Measurements from ENCODE around the gene MIB1.
A peak's percentile ranks its signal among the peaks of the same experiment; 100 is the strongest.
"Not testable (repeated sequence)": the region's sequence is repeated elsewhere in the genome, so short reads cannot be mapped to it uniquely, and the experiment has no call there.

The MIB1 gene

GRCh38 chr18:21740538-21741311 lies at the start of gene MIB1:
MIB1 (plus strand) TSS chr18:21740792; CDS start chr18:21741584, 792 bp downstream.
- DNase-seq (ENCODE audit: low read depth in 1 of 2, low spot score in 1 of 2): peak; percentile 98 to 99

GRCh38 chr18:21693322-21693721 lies 47.3 kb upstream of the MIB1 start:
- DNase-seq (ENCODE audit: low read depth in 1 of 2, low spot score in 1 of 2): no peak

GRCh38 chr18:21700528-21701075 lies 40.0 kb upstream of the MIB1 start:
- DNase-seq (ENCODE audit: low read depth in 1 of 2, low spot score in 1 of 2): no peak

- DNase-seq (ENCODE audit: low read depth in 1 of 2, low spot score in 1 of 2): no peak
Measured at GRCh38 chr18:21701621-21702020, 39.0 kb upstream of the MIB1 start.

- DNase-seq (ENCODE audit: low read depth in 1 of 2, low spot score in 1 of 2): no peak
Measured at GRCh38 chr18:21702602-21703001, 38.0 kb upstream of the MIB1 start.

- DNase-seq (ENCODE audit: low read depth in 1 of 2, low spot score in 1 of 2): no peak
Measured at GRCh38 chr18:21703241-21703820, 37.3 kb upstream of the MIB1 start.

GRCh38 chr18:21704603-21705364 lies 35.8 kb upstream of the MIB1 start, which contains the start of gene ABHD3:
ABHD3 (minus strand) TSS chr18:21704774; CDS start chr18:21704665, 109 bp downstream.
- DNase-seq (ENCODE audit: low read depth in 1 of 2, low spot score in 1 of 2): peak; percentile 84 to 86

GRCh38 chr18:21706386-21706865 lies 34.2 kb upstream of the MIB1 start:
- DNase-seq (ENCODE audit: low read depth in 1 of 2, low spot score in 1 of 2): no peak

GRCh38 chr18:21707130-21707529 lies 33.5 kb upstream of the MIB1 start:
- not testable (repeated sequence) for DNase-seq (ENCODE audit: low read depth in 1 of 2, low spot score in 1 of 2)

- DNase-seq (ENCODE audit: low read depth in 1 of 2, low spot score in 1 of 2): no peak
Measured at GRCh38 chr18:21714474-21714873, 26.1 kb upstream of the MIB1 start.

GRCh38 chr18:21722687-21723086 lies 17.9 kb upstream of the MIB1 start:
- DNase-seq (ENCODE audit: low read depth in 1 of 2, low spot score in 1 of 2): no peak

- no peak for DNase-seq (ENCODE audit: low read depth in 1 of 2, low spot score in 1 of 2)
Measured at GRCh38 chr18:21725201-21725600, 15.4 kb upstream of the MIB1 start.

GRCh38 chr18:21727702-21728101 lies 12.9 kb upstream of the MIB1 start:
- no peak for DNase-seq (ENCODE audit: low read depth in 1 of 2, low spot score in 1 of 2)

GRCh38 chr18:21733011-21733410 lies 7.6 kb upstream of the MIB1 start:
- no peak for DNase-seq (ENCODE audit: low read depth in 1 of 2, low spot score in 1 of 2)

- DNase-seq (ENCODE audit: low read depth in 1 of 2, low spot score in 1 of 2): peak; percentile 9 to 31
Measured at GRCh38 chr18:21735452-21736015, 5.1 kb upstream of the MIB1 start.

GRCh38 chr18:21736926-21737325 lies 3.7 kb upstream of the MIB1 start:
- DNase-seq (ENCODE audit: low read depth in 1 of 2, low spot score in 1 of 2): not testable (repeated sequence)

- no peak for DNase-seq (ENCODE audit: low read depth in 1 of 2, low spot score in 1 of 2)
Measured at GRCh38 chr18:21739604-21740537, 721 bp upstream of the MIB1 start.

GRCh38 chr18:21741312-21741561 lies 645 bp downstream of the MIB1 start:
- DNase-seq (ENCODE audit: low read depth in 1 of 2, low spot score in 1 of 2): no peak

GRCh38 chr18:21741562-21742314 lies 1.1 kb downstream of the MIB1 start:
- DNase-seq (ENCODE audit: low read depth in 1 of 2, low spot score in 1 of 2): peak in 1 of 2 donors; percentile 11

- DNase-seq (ENCODE audit: low read depth in 1 of 2, low spot score in 1 of 2): no peak
Measured at GRCh38 chr18:21742315-21742687, 1.7 kb downstream of the MIB1 start.

All from stimulated activated CD4-positive, alpha-beta T cell treated with anti-CD3 and anti-CD28 coated beads, Interleukin-15, amount 100 ng/mL, for 1 hour (primary cell).